EL (cell line): Measurements from ENCODE around the gene MTNR1B.
A peak's percentile ranks its signal among the peaks of the same experiment; 100 is the strongest.

Source experiments
- DNase-seq: peaks from one replicate; pipeline ENCODE4 v3.0.0-alpha.2; 2016

MTNR1B gene

GRCh38 chr11:92978271-92979111 is 9.0 kb downstream of the MTNR1B start:
- DNase-seq, result peak; percentile 24

GRCh38 chr11:92979176-92979575 is 9.7 kb downstream of the MTNR1B start:
- DNase-seq, result peak; percentile 74

GRCh38 chr11:92980312-92980711 is 10.9 kb downstream of the MTNR1B start:
- DNase-seq, result no peak

GRCh38 chr11:92981508-92982043 is 12.1 kb downstream of the MTNR1B start:
- no peak for DNase-seq

GRCh38 chr11:92986585-92986984 is 17.1 kb downstream of the MTNR1B start:
- DNase-seq, result no peak

GRCh38 chr11:92993004-92993403 is 23.6 kb downstream of the MTNR1B start:
- DNase-seq, result no peak

- DNase-seq, result peak; percentile 91
Measured at GRCh38 chr11:93000511-93001476, 31.3 kb downstream of the MTNR1B start.

- no peak for DNase-seq
Measured at GRCh38 chr11:93001806-93002205, 32.4 kb downstream of the MTNR1B start.

- no peak for DNase-seq
Measured at GRCh38 chr11:93002380-93002779, 32.9 kb downstream of the MTNR1B start.

- DNase-seq, result peak; percentile 12
Measured at GRCh38 chr11:93005239-93005638, 35.8 kb downstream of the MTNR1B start.

- DNase-seq, result no peak
Measured at GRCh38 chr11:93013646-93014045, 44.2 kb downstream of the MTNR1B start.

- no peak for DNase-seq
Measured at GRCh38 chr11:93016595-93016994, 47.1 kb downstream of the MTNR1B start.

- peak; percentile 52 for DNase-seq
Measured at GRCh38 chr11:93017821-93018690, 48.6 kb downstream of the MTNR1B start.

- peak; percentile 63 for DNase-seq
Measured at GRCh38 chr11:93020248-93021046, 51.0 kb downstream of the MTNR1B start.

GRCh38 chr11:93024369-93024768 is 54.9 kb downstream of the MTNR1B start:
- DNase-seq, result peak; percentile 32

- no peak for DNase-seq
Measured at GRCh38 chr11:93025558-93026255, 56.3 kb downstream of the MTNR1B start.

GRCh38 chr11:93028960-93029522 is 59.6 kb downstream of the MTNR1B start:
- DNase-seq, result no peak

GRCh38 chr11:93031386-93031785 is 61.9 kb downstream of the MTNR1B start:
- DNase-seq, result peak; percentile 26
